ENCODE results near the gene AFF3. TPM values are rescaled to one million over a fixed set of nuclear protein-coding genes. Genes with fewer than 3 reads are reported as not detected.
"Not testable (repeated sequence)": the region's sequence is repeated elsewhere in the genome, so short reads cannot be mapped to it uniquely, and the experiment has no call there.

Gene AFF3
- polyA plus RNA-seq, 5 donors = 17.1 to 21.3 (median 19.1) TPM

DNA sequence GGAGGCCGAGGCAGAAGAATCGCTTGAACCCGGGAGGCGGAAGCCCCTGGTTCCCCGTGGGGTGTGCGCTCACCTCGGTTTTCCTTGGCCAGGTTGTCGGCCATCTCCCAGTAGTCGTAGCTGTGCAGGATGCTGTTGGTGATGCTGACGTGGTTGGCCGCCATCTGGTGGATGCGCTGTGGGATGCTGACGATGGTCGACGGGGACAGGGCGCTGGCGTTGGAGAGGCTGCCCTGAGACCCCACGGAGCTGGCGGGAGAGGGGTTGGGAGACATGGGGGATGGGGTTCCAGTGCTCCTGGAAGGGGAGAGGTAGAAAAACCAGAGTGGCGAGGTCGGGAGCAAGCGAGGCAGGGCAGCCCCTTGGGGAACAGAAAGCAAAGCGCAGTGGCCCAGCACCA lies 588.2 kb downstream of the AFF3 start:
- DNase-seq = no peak

DNA sequence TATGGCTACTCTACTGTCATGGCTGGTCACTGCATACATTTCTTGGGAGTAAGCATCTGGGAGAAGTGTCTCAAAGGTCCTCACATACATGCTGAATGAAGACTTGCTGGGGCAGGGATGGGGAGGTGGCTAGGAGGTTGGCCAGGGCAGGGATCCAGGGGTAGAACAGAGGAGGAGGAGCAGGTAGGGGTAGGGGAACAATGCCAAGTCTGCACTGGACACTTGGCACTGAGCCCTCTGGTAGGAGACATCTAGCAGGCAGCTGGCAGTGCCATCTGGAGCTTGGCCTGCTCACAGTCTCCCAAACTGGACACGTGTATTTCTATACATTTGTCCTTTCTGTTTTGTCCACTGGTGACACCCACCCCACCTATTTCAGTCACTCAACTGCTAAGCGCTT lies 589.9 kb downstream of the AFF3 start:
- DNase-seq = no peak

DNA sequence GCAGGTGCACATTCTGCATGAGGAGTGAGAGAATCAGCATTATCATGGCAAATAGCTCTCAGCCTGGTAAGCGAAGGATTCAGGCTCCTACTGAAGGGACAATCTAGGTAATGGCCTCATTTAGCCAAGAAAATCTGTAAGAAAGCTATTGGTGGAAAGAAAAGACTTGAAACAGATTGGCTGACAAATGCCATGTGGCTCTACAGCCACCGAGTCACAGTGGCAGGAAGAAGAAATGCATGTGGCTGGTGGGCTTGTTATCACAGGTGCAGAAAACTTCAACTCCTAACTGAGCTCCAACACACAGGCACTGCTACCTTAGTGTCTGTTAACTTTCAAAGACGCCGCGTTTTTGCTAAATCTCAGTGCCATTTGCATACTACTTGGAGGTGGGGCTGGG lies 592.0 kb downstream of the AFF3 start:
- no peak for DNase-seq

DNA sequence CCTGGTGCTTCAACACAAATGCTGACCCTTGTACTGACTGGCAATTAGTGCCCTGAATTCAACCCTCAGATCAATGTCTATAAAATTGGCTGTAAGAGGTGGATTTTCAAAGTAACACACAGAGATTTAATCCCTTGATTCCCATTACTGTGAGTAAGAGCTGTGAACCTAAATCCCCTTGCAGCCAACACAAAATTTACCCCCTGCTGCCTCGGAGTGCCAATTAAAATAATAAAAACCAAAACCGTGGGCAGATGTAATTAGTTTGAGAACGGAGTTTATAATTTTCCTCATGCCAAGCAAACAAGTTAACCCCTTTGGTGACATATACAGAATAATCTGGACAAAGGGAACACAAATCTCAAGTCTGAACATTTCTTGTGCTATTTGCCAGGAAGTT lies 596.8 kb downstream of the AFF3 start:
- DNase-seq = no peak

DNA sequence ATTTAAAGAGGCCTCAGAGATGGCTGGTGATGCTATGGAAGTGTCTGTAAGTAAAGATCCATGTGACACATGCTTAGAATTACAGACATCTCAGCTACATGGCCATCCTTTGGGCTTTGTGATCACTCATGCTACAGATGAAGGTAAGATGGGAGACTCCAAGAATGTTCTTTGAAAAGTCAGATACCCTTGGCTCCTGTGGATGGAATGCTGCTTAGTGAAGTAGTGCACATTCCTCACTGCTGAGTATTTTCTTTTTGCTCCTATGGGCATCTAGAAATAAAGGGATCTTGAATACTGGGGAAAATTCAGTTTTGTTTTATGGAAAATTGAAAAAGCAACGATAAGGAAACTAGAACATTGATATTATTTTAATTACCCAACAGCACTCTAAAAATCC lies 597.3 kb downstream of the AFF3 start:
- DNase-seq = no peak

DNA sequence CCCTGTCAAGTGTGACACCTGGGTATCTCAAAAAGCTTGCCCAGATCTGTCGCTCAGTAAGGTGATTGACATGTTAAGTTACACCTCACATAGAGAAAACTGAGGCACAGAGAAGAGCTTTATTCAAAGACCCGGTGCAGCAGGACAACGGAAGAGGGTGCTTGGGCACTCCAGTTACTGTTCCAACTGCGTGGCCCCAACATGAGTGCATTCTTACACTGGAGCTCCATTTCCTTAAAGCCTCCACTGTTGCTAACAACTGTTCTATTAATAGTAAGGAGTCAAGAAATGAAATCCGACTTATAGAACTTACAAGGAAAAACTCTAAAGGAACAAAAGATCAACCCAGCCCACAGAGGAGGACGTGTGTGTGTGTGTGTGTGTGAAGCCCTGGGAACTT lies 597.8 kb downstream of the AFF3 start:
- DNase-seq = no peak

DNA sequence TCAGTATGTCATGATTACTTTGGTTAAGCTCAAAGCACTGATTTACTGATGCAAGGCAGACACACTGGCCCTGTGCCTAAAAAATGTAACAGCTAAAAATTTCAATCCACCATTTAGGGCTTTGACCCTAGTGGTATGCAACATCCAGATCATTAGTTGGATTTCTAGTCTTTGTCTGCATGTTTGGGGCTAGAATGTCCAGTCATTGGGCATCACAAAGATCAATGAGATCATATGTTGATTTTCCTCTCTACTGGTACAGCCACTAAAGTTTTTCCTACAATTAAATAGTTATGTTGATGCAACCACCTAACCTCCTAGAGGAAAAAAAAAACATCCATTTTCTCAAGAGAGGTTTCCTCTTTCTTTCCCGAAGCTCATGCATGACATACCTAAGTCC lies 599.1 kb downstream of the AFF3 start:
- DNase-seq = no peak

DNA sequence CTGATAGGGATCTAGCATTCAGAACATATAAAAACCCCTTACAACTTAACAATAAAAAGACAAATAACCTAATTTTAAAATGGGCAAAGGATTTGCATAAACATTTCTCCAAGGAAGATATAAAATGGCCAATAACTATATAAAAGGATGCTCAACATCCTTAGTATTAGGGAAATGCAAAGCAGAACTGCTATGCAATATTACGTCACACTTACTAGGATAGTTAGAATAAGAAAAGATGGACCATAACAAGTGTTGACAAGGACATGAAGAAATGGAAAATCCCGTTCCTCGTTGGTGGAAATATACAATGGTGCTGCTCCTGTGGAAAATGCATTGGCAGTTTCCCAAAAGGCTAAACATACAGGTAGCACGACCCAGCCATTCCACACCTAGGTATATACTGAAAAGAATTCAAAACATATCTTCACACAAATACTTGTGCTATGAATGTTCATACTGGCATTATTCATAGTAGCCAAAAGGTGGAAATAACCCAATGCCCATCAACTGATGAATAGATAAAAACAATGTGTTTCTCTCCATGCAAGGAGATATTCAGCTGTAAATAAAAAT lies 604.4 kb downstream of the AFF3 start:
- no peak for DNase-seq

DNA sequence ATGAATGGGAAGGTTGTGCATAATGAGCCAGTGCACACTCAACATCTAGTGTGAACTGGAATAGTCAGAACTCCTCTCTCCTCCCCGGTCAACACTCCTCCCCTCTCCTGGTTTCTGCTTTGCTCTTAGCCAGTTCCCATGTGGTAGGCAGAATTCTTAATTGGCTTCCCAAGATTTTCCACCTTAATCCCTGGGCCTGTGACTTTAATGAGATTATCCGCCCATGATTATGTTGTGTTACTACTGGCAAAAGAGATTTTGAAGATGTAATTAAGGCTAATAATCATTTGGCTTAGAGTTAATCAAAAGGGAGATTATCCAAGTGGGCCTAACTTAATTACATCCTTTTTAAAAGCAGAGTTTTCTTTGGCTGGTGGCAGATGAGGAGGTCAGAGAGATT lies 618.3 kb downstream of the AFF3 start:
- no peak for DNase-seq

DNA sequence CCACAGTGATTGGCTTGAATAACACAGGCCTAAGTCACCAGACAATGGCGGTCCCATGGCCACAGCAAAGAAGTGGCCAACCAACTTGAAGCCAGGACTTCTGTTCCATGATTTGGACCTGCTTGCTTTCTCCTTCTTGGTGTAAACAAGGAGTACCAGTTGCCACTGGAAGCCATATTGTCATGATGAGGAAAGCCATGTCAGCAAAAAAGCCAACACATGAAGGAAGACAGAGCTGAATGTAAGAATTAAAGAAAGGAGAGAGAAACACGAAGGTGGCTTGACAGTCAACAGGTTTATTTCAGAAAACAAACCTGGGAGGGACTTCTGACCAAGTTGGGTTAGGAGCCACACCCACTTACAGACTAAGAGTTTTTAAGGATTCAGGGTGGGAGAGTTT lies 620.2 kb downstream of the AFF3 start:
- no peak for DNase-seq

DNA sequence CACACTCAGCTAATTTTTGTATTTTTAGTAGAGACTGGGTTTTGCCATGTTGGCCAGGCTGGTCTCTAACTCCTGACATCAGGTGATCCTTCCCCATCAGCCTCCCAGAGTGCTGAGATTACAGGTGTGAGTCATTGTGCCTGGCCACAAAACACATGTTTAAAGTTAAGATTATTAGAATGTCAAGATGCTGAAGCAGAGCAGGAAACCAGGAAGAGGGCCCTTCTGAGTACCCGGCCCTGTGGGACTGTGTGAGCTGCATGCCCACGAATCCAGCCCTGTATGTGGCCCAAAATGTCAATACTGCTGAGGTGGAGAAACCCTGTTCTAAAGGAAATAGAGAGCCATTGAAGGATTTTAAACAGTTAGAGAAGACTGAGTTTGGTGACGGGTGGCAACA lies 621.6 kb downstream of the AFF3 start:
- DNase-seq = no peak

DNA sequence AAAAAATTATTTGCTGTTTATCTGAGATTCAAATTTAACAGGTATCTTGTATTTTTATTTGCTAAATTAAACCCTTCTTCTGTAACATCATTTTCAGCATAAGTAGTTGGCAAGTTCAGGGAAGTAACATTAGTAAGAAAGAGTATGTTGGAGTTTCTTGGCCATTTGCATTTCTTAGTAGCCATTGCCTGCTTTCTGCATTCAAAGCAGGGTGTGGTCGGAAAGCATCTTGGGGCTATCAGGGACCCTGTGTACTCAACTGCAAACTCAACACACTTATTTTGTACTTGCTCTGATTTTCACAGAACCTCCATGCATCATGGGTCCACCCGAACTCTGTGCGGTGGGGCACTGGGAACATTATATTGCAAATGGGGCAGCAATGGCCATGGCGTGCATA lies 622.2 kb downstream of the AFF3 start:
- no peak for DNase-seq

DNA sequence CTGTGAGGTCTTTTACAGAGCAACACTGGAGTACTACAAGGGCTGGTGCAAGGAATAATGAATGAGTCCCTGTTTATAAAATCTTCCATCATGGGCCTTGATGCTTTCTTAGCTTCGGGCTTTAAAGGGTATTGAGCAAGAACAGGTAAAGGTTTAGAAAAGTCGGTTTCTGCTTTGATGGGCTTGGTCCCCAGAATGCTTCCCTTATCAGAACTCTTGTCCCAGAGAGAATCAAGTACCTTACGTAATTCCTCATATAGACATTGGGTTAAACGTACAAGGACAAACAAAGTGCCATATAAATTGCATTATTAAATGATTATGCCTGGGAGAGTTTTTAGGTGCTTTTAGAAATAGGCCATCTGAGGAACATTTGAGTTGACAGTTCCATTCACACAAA lies 628.0 kb downstream of the AFF3 start:
- DNase-seq = no peak

DNA sequence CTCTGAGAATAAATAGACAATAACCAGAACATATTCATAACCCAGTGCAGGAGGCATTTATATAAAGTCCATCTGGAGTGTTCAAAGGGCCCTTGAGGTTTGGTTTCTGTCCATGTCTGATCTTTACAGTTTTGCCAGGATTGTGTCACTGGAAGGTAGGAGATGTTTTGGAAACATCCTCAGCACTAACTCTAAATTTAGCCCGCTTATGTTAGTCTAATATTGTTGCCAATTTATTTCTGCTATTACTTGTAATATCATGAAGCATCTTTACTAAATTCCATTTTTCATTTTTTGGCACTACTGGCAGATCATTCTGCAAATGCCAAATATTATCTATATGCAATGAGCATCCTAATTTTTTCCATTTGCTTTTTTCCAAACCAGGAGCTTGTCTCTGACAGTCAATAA lies 630.2 kb downstream of the AFF3 start:
- peak in 1 of 2 donors; percentile 43 for DNase-seq

DNA sequence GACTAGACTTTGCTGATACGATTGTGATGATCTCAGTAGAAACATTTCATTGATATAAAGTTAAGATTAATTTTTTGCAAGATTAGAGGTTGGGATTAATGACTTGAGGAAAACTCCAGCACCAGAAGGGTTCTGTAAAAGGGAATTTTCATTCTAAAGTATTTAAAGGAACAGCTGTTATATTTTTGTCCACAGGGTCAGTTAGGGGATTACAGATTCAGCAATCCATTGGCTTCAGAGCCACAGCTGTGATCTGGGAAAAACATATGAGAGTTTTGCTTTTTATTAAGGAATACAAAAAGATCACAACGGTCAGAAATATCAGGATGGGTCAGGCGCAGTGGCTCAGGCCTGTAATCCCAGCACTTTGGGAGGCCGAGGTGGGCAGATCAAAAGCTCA lies 633.0 kb downstream of the AFF3 start:
- peak in 1 of 2 donors; percentile 67 for DNase-seq

DNA sequence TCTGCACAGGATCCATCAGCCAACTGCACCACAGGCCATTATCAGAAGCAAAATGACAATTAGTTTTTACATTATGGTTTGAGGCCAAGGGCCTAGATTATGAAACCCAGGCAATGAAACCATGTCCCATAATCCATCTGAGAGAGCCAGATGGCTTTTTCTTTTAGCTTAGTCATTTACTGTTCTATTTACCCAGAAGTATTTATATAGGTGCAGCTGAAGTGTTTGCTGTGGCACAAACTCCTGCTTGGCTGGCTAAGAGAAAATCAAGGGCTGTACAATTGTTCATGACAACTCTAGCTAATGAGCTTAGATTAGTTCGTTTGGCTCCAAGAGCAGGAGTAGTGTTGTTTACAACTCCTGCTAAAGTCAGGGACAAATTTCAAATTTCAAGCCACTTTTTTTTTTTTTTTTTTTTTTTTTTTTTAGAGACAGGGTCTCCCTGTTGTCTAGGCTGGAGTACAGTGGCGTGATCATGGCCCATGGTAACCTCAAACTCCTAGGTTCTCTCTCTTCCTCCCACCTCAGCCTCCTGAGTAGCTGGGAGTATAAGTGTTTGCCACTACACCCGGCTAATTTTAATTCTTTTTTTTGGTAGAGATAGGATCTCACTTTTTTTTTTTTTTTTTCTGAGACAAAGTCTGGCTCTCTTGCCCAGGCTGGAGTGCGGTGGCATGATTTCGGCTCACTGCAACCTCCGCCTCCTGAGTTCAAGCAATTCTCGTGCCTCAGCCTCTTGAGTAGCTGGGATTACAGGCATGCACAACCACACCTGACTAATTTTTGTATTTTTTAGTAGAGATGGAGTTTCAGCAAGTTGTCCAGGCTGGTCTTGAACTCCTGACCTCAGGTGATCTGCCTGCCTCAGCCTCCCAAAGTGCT lies 634.2 kb downstream of the AFF3 start:
- DNase-seq = peak in 1 of 2 donors; percentile 58

DNA sequence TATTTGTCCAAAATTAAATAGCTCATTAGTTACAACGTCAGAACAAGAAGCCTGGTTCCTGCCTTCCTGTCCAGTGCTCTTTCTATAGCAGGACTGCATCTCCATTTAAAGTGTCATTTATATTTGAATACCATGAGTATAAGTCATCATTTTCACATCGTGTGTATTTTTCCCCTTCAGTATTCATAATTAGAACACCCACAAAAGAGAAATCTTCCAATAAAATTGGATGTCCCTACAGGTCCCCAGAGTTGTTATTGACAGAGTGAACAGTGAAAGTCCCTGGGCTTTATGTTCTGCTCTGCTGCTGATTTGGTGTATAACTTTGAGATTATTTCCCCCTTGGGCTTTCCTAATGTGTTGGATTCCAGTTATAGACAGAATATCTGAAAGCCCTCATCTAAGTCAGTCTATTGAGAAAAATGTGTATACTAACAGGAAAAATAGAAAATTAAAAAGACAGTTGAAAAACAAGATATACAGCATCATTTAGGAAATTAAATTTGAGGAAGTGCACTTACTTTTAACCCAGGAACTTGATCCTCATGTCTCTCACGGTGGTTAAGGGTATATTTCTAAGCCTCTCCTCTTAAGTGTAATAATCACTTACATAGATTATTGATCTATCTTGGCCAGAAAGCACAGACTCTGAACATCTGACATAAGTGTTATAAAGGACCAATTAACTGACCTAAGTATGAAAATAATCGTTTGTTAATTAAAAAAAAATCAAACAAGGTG lies 637.4 kb downstream of the AFF3 start:
- DNase-seq = no peak

DNA sequence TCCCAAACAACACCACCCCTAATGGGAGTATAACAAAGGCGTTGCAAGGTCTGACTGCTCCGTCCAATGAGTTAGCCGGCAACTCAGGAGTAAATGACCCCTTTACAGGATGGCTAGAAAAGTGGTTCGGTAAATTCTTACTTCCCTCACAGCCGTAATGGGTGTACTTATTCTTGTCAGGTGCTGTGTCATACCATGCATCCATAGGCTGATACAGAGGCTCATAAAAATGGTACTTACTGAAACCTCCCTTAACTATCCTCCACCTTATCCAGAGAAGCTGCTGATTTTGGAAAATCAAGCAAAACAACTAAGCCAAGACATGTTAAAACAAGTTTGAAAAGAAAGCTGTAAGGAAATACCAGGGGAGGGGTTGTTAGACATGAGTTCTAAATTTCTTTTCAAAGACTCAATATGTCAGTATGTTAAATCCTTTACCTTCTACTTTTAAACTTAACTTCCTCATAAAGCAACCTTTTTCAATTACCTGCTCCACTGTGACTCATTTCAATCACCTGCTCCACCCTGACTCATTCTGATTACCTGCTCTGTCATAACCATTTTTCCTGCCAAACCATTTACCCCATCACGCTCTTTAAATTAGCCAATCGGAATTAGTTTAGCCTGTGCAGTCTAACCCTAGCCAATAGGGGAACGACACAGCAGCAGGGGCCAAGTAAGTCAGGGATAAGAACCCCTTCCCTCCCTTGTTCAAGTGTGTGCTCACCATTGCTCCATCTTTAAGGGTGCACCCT lies 638.6 kb downstream of the AFF3 start:
- not testable (repeated sequence) for DNase-seq

DNA sequence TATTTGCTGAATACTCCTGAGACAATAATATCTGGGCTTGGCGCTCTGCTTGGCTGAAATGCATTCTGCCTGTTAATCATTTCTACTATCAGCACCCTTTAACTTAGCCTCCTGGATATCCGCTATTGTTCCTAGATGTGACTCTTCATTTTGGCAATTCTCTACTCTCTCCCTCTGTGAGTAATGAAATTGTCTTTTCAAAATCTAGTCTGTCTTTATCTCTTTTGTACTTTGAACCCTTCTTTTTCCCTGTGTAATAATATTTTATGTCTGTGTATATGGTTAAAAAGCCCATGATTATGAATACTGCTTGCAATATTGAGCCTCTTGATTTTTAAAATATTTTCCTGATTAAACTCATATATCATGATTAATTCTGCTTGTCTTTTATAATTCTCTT lies 646.4 kb downstream of the AFF3 start:
- no peak for DNase-seq

All from right lung (tissue), 5 donors.